ENCODE measurements around the gene TFAP2C. TPM values are rescaled to one million over a fixed set of nuclear protein-coding genes. Genes with fewer than 3 reads are reported as not detected.

The TFAP2C gene
- not detected in 2 replicates for total RNA-seq

GRCh38 chr20:56628873-56629463, at the start of gene TFAP2C:
Gene TFAP2C (plus strand): TSS chr20:56629306. CDS start chr20:56629545, 239 bp downstream.
- intact Hi-C loops (cut with micrococcal nuclease) = loop anchor here (5.0 kb wide), 1 partner anchor 298 kb away; no protein-coding TSS in a partner anchor

- intact Hi-C loops (cut with micrococcal nuclease) = no loop called here
Measured at GRCh38 chr20:56580226-56580625, 48.9 kb upstream of the TFAP2C start.

- intact Hi-C loops (cut with micrococcal nuclease) = no loop called here
Measured at GRCh38 chr20:56581701-56582100, 47.4 kb upstream of the TFAP2C start.

- intact Hi-C loops (cut with micrococcal nuclease) = no loop called here
Measured at GRCh38 chr20:56582542-56582941, 46.6 kb upstream of the TFAP2C start.

GRCh38 chr20:56584916-56585315, 44.2 kb upstream of the TFAP2C start:
- intact Hi-C loops (cut with micrococcal nuclease) = no loop called here

- intact Hi-C loops (cut with micrococcal nuclease) = no loop called here
Measured at GRCh38 chr20:56587307-56588041, 41.6 kb upstream of the TFAP2C start.

- intact Hi-C loops (cut with micrococcal nuclease) = no loop called here
Measured at GRCh38 chr20:56588996-56589395, 40.1 kb upstream of the TFAP2C start.

- intact Hi-C loops (cut with micrococcal nuclease) = no loop called here
Measured at GRCh38 chr20:56589633-56590032, 39.5 kb upstream of the TFAP2C start.

- intact Hi-C loops (cut with micrococcal nuclease) = no loop called here
Measured at GRCh38 chr20:56590888-56591287, 38.2 kb upstream of the TFAP2C start.

- intact Hi-C loops (cut with micrococcal nuclease) = no loop called here
Measured at GRCh38 chr20:56592211-56592610, 36.9 kb upstream of the TFAP2C start.

- intact Hi-C loops (cut with micrococcal nuclease) = no loop called here
Measured at GRCh38 chr20:56592817-56593216, 36.3 kb upstream of the TFAP2C start.

GRCh38 chr20:56595746-56596475, 33.2 kb upstream of the TFAP2C start:
- intact Hi-C loops (cut with micrococcal nuclease) = no loop called here

GRCh38 chr20:56601166-56601565, 27.9 kb upstream of the TFAP2C start:
- intact Hi-C loops (cut with micrococcal nuclease) = no loop called here

GRCh38 chr20:56604673-56605072, 24.4 kb upstream of the TFAP2C start:
- intact Hi-C loops (cut with micrococcal nuclease) = no loop called here

- intact Hi-C loops (cut with micrococcal nuclease) = no loop called here
Measured at GRCh38 chr20:56605261-56605996, 23.7 kb upstream of the TFAP2C start.

- intact Hi-C loops (cut with micrococcal nuclease) = no loop called here
Measured at GRCh38 chr20:56606174-56606945, 22.7 kb upstream of the TFAP2C start.

GRCh38 chr20:56607061-56607704, 21.9 kb upstream of the TFAP2C start:
- intact Hi-C loops (cut with micrococcal nuclease) = no loop called here

- intact Hi-C loops (cut with micrococcal nuclease) = no loop called here
Measured at GRCh38 chr20:56608376-56608775, 20.7 kb upstream of the TFAP2C start.

- intact Hi-C loops (cut with micrococcal nuclease) = no loop called here
Measured at GRCh38 chr20:56609321-56609720, 19.8 kb upstream of the TFAP2C start.

GRCh38 chr20:56610098-56610497, 19.0 kb upstream of the TFAP2C start:
- intact Hi-C loops (cut with micrococcal nuclease) = no loop called here

Measured in T-helper 2 cell treated with Interferon-gamma antibody and Interleukin-4, amounts not matched to agents 100 ng/mL and 5 ng/mL, for 36 hours (primary cell).